Measurements from ENCODE around the gene CCDC40. TPM values are rescaled to one million over a fixed set of nuclear protein-coding genes. Genes with fewer than 3 reads are reported as not detected.

The CCDC40 gene
- total and polyA plus RNA-seq, 9 of the 15 experiments (the other 6 are each of a cell fraction or from before 2014, with no cell fraction given): 0.07 to 0.33 TPM; not detected in 7

DNA sequence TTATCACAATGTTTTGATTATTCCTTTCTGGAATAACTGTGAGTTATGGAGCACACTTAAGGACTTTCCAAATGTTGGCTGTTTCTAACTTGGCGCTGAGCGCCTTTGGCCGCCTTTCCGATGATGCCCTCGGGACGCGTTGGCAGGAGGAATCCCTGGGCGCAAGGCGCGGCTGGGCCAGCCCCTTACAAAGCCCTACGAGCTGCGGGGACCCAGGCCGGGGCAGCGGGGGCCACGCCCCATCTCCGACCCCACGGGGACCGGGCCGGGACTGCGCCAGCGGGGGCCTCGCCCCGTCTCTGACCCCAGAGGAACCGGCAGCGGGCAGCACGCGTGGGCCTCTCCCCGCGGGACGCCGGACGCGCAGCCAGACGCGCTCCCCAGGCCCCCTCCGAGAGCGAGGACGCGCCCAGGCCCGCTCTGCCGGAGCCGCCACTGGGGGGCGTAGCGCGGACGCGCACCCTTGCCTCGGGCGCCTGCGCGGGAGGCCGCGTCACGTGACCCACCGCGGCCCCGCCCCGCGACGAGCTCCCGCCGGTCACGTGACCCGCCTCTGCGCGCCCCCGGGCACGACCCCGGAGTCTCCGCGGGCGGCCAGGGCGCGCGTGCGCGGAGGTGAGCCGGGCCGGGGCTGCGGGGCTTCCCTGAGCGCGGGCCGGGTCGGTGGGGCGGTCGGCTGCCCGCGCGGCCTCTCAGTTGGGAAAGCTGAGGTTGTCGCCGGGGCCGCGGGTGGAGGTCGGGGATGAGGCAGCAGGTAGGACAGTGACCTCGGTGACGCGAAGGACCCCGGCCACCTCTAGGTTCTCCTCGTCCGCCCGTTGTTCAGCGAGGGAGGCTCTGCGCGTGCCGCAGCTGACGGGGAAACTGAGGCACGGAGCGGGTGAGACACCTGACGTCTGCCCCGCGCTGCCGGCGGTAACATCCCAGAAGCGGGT is 64.8 kb downstream of the CCDC40 start, which contains the start of gene GAA (continued):
- TF ChIP-seq, protein P1, sequence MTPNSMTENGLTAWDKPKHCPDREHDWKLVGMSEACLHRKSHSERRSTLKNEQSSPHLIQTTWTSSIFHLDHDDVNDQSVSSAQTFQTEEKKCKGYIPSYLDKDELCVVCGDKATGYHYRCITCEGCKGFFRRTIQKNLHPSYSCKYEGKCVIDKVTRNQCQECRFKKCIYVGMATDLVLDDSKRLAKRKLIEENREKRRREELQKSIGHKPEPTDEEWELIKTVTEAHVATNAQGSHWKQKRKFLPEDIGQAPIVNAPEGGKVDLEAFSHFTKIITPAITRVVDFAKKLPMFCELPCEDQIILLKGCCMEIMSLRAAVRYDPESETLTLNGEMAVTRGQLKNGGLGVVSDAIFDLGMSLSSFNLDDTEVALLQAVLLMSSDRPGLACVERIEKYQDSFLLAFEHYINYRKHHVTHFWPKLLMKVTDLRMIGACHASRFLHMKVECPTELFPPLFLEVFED (CRISPR knock-in tag; conservative IDR thresholded peaks at IDR 0.05): no peak
- no peak for TF ChIP-seq NR2C2 (CRISPR knock-in tag; IDR thresholded peaks at IDR 0.05)
- TF ChIP-seq NR2C2 (tag; IDR thresholded peaks at IDR 0.05): peak; percentile 81
- no peak for TF ChIP-seq CBFA2T3 (IDR thresholded peaks at IDR 0.05)
- TF ChIP-seq ZSCAN32 (CRISPR knock-in tag; IDR thresholded peaks at IDR 0.05): no peak
- TF ChIP-seq MECOM (CRISPR knock-in tag; IDR thresholded peaks at IDR 0.05): 0 out of 2 replicates have a peak, but pooled peaks have one; percentile 71
- no peak for TF ChIP-seq HLTF (IDR thresholded peaks at IDR 0.05)
- no peak for TF ChIP-seq MXI1 (IDR thresholded peaks at IDR 0.05; ENCODE audit: low read depth, low read length)
- TF ChIP-seq, protein P2, sequence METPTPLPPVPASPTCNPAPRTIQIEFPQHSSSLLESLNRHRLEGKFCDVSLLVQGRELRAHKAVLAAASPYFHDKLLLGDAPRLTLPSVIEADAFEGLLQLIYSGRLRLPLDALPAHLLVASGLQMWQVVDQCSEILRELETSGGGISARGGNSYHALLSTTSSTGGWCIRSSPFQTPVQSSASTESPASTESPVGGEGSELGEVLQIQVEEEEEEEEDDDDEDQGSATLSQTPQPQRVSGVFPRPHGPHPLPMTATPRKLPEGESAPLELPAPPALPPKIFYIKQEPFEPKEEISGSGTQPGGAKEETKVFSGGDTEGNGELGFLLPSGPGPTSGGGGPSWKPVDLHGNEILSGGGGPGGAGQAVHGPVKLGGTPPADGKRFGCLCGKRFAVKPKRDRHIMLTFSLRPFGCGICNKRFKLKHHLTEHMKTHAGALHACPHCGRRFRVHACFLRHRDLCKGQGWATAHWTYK (CRISPR knock-in tag; IDR thresholded peaks at IDR 0.05): peak; percentile 82; the same call in 1 of the 2 replicates
- TF ChIP-seq, protein P3, sequence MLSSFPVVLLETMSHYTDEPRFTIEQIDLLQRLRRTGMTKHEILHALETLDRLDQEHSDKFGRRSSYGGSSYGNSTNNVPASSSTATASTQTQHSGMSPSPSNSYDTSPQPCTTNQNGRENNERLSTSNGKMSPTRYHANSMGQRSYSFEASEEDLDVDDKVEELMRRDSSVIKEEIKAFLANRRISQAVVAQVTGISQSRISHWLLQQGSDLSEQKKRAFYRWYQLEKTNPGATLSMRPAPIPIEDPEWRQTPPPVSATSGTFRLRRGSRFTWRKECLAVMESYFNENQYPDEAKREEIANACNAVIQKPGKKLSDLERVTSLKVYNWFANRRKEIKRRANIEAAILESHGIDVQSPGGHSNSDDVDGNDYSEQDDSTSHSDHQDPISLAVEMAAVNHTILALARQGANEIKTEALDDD (IDR thresholded peaks at IDR 0.05): no peak
- peak; percentile 87; the same call in 1 of the 2 replicates for TF ChIP-seq PHF8 (IDR thresholded peaks at IDR 0.05; ENCODE audit: borderline replicate concordance, low read length)
- no peak for TF ChIP-seq TAF7 (tag; IDR thresholded peaks at IDR 0.05)
- TF ChIP-seq, protein P4, sequence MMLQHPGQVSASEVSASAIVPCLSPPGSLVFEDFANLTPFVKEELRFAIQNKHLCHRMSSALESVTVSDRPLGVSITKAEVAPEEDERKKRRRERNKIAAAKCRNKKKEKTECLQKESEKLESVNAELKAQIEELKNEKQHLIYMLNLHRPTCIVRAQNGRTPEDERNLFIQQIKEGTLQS (IDR thresholded peaks at IDR 0.05): no peak
- TF ChIP-seq, protein P4 (CRISPR knock-in tag; conservative IDR thresholded peaks at IDR 0.05): no peak
- no peak for TF ChIP-seq SMAD3 (CRISPR knock-in tag; conservative IDR thresholded peaks at IDR 0.05)
- no peak for TF ChIP-seq HDAC3 (IDR thresholded peaks at IDR 0.05; ENCODE audit: borderline replicate concordance, partially characterized antibody)
- peak; percentile 97 for TF ChIP-seq CXXC5 (CRISPR knock-in tag; IDR thresholded peaks at IDR 0.05)
- no peak for TF ChIP-seq ZC3H11A (IDR thresholded peaks at IDR 0.05; ENCODE audit: low read depth, low read length)
- no peak for TF ChIP-seq GTF2E2 (tag; IDR thresholded peaks at IDR 0.05)
- 0 out of 4 replicates have a peak, but pooled peaks of 1 of the 2 experiments have one; percentile 54 for TF ChIP-seq SRF (CRISPR knock-in tag; IDR thresholded peaks at IDR 0.05)
- TF ChIP-seq KAT2B (IDR thresholded peaks at IDR 0.05; ENCODE audit: low read depth, low read length): no peak
- TF ChIP-seq ZSCAN29 (IDR thresholded peaks at IDR 0.05): no peak
- TF ChIP-seq, protein P5, sequence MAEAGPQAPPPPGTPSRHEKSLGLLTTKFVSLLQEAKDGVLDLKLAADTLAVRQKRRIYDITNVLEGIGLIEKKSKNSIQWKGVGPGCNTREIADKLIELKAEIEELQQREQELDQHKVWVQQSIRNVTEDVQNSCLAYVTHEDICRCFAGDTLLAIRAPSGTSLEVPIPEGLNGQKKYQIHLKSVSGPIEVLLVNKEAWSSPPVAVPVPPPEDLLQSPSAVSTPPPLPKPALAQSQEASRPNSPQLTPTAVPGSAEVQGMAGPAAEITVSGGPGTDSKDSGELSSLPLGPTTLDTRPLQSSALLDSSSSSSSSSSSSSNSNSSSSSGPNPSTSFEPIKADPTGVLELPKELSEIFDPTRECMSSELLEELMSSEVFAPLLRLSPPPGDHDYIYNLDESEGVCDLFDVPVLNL (CRISPR knock-in tag; IDR thresholded peaks at IDR 0.05; ENCODE audit: low read depth): no peak
- TF ChIP-seq ZNF507 (tag; conservative IDR thresholded peaks at IDR 0.05): no peak

All from K562 (cell line).